Activated CD8-positive, alpha-beta memory T cell treated with anti-CD3 and anti-CD28 coated beads for 4 hours (primary cell): Measurements from ENCODE around the gene CUTC.
"Not testable (repeated sequence)": the region's sequence is repeated elsewhere in the genome, so short reads cannot be mapped to it uniquely, and the experiment has no call there.

Source experiments
- DNase-seq, 2 donors: peaks; one replicate each; pipeline ENCODE4 v3.0.0-alpha.2; 2020; ENCODE audit warnings: low read depth in 2 of 2

The CUTC gene

DNA sequence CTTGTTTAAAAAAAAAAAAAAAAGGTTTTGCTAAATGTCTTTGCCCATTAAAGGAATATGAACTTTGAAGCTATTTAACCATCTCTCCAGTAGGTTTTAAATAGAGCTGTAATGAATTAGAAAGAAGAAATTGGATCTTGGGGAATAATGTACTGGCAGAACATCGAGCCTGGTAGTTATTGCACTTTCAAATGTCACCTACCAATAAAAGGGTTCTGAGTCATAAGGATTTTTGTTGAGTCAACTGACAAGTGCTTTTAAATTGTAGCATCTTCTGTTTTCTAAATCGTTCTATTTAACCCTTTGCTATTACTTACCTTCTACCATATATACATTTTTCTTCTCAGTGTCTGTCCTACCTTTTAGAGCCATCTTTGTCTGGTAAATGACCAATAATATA is 10.7 kb downstream of the CUTC start:
- no peak for DNase-seq

DNA sequence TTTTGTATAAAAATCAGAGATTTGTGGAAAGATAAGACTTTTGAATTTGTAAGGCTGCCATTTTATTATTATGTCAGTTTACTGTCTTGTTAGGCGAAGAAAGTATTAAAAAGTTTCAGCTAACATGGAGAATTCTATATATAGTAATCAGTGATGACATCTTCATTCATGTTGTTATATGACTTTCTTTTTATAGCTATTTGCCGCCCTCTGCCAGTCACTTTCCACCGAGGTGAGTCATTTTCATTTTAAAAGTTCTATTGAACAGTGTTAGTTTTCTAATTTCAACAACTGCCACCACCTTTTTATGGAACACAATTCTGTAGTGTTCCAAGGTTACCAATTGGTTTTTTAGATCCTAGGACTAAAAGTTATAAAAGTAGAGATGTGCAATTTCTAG is 11.8 kb downstream of the CUTC start:
- no peak for DNase-seq

DNA sequence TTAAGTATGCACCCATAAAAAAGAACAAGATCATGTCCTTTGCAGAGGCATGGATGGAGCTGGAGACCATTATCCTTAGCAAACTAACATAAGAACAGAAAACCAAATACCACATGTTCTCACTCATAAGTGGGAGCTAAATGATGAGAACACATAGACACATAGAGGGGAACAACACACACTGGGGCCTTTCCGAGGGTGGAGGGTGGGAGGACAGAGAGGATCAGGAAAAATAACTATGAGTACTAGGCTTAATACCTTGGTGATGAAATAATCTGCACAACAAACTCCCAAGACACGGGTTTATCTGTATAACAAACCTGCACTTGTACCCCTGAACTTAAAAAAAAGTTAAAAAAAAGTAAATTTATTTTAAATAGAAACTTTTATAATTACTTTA is 14.1 kb downstream of the CUTC start:
- DNase-seq: not testable (repeated sequence)

DNA sequence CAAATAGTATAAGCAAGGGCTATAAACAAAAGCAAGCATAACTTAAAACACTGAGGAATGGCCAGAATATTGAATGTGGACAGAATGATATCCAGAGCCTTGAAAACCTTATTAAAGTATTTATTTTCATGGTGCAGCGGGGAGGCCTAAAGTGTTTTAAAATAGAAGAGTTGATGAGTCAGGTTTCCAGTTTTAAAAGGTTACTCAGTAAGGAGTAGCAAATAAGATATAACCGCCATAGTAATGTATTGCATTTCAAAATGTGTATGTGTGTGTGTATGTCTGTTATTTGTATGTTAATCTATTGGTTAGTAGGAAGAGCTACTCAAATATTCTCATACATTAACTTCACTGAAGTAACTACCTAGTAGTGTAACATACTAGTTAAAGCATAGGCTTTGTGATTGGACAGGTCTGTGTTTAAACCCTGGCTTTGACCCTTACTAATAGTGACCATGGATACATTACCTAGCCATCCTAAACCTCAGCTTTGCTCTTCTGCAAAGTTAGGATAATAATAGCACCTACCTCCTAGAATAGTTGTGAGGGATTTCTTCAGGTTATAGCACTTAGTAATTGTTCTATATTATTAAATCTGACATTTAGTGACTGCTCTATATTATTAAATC is 16.9 kb downstream of the CUTC start:
- no peak for DNase-seq

DNA sequence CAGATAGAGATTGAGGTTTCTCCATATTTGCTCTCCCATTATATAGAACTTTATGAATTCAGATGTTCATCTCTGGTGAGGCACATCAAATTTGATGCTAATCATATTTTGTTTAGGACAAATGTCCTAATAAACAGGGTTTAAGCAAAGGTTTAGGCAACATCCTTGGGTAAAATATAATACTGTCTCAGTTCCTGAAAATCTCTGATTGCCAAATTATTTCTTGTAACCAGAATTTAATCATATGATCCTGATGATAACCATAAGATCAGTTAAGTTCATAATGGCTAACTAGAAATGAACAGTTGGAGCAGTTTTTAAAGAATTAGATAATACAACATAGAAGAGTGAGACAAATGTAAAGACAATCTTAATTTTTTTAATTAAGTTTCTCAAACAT is 18.6 kb downstream of the CUTC start:
- DNase-seq: no peak

DNA sequence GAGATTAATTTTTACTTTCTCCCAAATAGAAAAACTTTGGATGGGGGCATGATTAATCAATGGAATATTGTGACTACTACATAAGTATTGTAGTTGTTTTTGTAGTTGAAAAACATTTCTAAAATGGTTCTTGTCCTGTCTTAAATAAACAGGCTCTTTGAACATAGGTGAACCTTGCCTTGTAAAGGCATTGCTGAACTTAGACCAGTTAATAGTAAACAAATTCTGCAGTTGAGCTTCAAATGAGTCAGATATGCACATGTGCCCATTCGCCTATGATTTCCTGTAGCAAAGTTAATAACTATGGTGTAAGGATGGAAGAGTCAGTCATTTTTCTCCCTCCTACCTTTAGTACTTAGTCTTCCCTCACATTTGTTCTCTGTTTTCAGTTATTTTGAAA is 22.6 kb downstream of the CUTC start:
- no peak for DNase-seq

DNA sequence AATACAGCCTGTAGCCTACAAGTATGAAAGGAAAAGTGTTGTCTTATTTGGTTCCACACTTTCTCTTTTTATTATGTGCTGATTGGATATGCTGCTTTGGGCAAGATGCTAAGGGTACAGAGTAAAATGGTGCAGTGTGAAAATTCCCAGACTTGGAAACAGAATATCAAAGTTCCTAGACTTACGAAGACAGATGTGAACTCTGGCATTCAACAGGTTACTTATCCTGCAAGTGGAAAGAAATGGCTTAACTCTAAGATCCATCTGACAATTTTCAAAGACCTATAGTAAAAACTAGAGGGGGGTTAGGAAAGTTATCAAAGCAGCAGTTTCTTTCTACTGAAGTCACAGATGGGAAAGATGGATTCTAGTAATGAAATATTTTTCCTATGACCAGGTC is 24.1 kb downstream of the CUTC start:
- no peak for DNase-seq

DNA sequence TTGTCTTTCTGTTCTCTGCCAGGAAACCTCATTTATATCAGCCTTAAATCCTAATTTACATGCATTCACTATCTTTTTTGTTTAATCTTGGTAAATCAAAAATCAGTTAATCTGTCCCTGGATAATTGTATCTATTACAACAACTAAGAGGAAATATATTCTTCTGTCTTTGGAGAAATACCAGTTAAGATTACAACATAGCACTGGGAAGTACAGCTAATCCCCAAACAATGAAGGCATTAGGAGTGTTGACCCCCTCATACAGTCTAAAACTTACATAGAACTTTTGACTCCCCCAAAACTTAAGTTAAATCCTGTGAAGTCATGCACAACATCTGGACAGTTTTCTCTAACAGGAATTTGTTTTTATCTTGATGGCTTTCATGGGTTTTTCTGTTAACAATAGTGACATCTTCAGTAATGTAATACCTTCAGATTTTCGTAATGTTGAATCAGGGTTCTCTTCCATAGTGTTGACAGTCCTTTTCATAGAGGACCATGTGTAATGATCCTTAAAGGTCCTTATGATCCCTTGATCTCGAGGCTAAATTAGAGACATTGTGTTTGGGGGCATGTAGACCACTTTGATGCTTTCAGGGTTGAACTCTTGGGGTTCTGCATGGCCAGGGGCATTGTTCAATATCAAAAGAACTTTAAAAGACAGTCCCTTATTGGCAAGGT is 26.3 kb downstream of the CUTC start:
- DNase-seq: no peak

DNA sequence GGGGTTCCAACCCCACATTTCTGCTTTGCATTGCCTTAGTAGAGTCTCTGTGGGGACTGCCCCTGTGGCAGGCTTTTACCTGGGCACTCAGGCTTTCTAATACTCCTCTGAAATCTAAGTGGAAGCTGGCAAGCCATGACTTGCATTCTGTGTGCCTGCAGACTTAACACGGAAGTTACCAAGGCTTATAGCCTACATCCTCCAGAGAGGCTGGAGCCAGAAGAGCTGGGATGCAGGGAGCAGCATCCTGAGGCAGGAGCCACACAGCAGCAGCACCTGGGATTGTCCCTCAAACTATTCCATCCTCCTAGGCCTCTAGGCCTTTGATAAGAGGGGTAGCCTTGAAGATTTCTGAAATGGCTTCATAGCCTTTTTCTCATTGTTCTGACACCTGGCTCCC is 28.3 kb downstream of the CUTC start:
- no peak for DNase-seq

DNA sequence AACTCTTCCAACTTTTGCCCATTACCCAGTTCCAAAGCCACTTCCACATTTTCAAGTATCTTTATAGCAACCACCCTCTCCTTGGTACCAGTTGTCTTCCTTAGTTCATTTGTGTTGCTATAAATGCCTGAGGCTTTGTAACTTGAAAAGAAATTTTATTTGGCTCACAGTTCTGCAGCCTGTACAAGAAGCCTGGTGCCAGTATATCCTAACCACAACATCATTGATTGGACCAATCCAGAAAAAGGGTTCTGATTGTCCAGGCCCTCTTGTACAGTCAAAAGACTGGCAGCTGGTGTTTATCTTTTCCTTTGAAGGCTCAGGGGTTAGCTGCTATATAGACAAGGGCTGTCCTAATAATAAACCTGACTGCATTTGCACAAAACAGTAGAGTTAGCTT is 29.3 kb downstream of the CUTC start:
- DNase-seq: no peak

DNA sequence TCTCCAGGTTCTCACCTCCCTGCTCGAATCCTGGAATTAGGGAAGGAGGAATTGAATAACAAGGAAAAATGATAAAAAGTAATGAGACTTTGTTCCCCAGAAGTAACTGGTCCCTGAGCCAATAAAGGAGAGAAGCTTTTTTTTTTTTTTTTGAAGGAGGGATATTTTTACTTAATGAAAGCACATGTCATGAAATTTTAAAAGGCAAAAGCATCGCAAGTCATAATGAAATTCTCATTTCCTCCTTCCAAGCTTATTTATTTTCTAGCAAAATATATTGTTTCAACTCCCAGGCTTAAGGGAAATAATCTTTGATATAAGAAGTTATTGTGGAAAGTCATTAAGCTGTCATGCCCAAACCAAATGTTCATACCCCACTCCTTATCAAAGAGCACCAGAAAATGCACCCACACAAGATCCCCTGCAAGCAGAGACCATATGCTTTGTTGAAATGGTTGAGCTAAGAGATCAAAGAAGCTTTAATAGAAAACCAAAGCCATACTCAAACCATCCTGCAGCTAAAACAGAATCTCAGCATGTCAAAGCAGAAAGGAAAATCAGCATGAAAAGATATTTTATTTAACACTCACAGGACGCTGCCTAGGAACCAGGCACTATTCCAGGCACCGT is 33.8 kb downstream of the CUTC start:
- DNase-seq: no peak

DNA sequence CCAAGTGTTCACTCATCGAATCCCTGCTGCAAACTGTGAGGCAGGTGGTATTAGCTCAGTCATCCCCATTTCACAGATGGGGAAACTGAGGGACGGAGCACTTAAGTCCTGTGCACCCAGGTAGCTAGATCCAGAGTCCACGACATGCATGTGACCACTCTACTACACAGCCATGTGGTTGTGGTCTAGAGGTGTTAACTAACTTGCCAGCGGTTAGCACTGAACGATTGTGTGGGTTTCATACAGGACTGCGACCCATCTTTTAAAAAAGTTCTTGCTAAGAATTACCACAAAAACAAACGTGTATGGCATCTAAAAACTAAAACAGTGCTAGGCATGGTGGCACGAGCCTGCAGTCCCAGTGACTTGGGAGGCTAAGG is 34.3 kb downstream of the CUTC start:
- no peak for DNase-seq

DNA sequence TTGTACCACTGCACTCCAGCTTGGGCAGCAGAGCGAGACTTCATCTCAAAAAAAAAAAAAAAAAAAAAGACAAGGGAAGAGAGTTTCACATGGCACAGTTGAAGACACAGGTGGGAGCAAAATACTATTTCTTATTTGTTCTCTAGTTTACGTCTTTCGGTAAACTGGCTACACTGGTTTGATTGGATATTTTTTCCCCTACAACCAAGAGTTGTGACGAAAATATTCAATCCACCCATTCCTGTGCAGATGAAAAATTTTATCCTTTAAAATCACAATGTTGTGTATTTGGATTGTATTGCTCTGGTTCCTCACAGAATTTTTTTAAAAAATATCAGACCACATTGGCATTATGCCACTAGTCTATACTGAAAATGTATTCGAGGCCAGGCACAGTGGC is 35.9 kb downstream of the CUTC start:
- no peak for DNase-seq

DNA sequence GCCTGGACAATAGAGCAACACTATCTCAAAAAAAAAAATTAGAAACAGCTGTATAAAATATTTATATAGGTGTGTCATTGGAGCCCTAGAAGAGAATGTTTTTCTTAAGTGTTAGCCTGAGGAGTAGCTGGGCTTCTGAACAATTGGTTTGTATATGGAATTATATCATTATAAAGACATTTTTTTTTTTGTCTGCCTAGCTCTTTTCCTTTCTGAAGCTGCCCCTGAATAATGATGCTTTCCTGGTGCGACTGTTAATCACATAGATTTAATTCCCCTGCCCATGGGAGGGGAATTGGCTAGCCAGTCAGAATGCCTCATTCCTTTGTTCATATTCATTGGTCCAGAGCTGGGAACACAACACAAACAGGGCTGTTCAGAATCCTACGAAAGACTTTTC is 36.5 kb downstream of the CUTC start:
- no peak for DNase-seq

DNA sequence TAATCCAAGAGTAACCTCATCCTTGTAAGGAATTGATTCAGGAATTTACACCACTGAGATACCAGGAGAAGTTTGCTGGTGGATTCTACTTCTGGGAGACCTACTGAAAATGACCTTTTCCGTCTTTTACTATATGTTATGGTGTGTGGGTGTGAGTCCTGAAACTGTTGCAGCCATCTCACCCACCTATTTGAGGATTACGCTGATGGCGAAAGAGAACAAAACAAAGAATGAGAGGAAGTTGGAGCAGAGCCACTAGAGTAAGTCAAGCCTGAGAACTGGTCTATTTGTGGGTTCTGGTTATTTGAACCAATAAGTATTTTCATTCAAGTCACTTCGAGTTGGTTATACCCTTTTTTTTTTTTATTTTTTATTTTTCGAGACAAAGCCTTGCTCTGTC is 37.7 kb downstream of the CUTC start:
- DNase-seq: no peak

DNA sequence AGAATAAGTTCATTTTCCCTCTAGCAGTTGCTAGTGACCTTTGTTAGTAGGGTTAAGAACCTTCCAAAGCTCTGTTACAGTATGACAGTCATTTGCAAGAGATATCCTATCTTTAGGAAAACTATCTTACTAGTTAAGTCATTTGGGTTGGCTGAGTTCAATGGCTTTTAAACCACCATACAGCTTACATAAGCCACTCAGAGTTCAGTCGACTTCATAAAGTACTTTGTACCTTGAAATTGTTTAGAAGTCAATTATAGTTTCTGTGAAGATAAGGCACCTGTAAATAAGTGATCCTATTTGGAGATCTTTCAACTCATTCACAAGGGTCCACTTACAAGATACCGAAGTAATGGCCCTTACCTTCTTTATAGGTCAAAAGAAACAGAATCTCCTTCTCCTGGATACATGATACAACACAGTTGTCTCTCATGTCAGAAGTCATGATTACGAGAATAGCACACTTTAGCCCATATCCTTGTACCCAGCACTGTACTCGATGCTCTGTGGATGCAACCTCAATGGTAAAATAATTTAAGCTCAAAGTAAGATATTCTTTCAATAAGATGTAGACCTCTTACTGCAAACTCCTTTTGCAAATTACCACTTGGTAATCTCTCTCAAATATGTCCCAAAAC is 38.5 kb downstream of the CUTC start:
- DNase-seq: no peak

DNA sequence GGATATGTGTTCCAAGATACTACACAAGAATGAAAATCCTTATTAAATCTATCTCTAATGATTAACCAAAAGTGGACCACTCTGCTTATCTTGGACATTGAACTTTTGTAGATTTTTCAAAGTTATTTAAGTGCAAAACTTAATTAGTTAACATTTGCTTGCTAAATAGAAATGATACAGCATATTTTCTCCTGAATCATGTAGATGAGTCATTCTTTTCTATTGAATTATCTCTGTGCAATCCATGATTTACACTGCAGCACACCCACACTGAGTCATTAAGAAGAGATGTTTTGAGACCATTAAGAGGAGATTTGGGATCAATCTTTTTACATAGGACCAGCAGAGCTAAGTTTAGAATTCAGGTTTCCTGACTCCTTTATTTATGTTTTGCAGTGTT is 43.8 kb downstream of the CUTC start:
- no peak for DNase-seq

DNA sequence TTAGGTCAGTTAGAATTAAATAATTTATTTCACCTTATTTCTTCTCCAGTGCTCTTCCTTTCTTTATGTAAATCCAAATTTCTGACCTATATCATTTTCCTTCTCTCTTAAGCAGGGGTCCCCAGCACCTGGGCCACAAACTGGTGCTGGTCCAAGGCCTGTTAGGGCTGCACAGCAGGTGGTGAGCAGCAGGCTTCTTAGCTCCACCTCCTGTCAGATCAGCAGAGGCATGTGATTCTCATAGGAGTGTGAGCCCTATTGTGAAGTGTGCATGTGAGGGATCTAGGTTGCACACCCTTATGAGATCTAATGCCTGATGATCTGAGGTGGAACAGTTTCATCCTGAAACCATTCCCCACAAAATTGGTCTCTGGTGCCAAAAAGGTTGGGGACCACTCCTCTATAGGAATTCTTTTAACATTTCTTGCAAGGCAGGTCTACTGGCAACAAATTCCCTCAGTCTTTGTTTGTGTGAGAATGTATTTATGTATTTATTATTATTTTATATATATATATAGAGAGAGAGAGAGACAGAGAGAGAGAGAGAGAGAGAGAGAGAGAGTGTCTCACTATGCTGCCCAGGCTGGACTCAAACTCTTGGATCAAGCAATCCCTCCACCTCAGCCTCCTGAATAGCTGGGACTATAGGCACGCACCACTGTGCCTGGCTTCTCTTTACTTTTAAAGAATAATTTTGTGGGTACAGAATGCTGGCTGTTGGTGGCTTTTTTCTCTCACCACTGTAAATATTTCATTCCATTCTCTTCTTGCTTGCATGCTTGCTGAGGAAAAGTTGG is 46.1 kb downstream of the CUTC start:
- DNase-seq: no peak

DNA sequence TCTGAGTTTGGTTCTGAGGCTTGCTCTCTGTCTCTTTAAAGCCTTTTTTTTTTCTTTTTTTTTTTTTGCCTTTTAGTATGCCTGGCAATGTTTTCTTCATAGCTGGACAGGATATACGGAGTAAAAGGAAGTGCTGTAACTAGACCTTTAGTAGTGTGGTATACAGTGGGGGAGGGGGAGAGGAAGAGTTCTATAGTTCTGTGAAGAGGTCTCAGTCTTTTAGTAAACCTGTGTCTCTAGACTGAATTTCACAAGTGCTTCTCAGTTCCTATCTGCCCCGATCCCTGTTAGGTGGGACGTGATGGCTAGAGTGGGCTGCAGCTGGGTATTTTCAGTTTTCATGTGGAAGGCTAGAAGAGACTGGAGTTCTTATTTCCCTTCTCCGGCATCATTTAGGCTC is 47.3 kb downstream of the CUTC start:
- no peak for DNase-seq

DNA sequence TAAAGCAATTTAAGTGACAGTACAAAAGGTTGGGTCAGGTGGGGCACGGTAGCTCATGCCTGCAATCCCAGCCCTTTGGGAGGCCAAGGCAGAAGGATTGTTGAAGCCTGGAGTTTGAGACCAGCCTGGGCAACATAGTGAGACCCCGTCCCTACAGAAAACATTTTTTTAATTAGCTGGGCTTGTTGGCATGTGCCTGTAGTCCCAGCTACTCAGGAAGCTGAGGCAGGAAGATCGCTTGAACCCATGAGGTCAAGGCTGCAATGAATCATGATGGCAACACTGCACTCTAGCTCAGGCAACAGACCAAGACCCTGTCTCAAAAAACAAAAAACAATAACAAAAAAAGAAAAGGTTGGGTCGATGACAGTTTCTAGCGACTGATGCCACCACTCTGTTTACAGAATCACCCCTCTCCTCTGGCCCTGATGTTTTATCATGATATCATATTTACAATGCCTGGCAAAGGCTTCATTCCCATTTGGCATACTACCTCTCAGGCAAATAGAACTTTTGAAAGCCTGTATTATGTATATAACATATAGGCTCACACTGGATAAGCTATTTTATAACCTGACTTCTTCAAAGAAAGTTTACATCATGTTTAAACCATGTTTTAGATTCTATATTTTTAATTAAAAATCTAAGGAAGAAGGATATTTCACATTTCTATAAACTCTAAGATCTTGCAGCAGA is 49.8 kb downstream of the CUTC start:
- no peak for DNase-seq

DNA sequence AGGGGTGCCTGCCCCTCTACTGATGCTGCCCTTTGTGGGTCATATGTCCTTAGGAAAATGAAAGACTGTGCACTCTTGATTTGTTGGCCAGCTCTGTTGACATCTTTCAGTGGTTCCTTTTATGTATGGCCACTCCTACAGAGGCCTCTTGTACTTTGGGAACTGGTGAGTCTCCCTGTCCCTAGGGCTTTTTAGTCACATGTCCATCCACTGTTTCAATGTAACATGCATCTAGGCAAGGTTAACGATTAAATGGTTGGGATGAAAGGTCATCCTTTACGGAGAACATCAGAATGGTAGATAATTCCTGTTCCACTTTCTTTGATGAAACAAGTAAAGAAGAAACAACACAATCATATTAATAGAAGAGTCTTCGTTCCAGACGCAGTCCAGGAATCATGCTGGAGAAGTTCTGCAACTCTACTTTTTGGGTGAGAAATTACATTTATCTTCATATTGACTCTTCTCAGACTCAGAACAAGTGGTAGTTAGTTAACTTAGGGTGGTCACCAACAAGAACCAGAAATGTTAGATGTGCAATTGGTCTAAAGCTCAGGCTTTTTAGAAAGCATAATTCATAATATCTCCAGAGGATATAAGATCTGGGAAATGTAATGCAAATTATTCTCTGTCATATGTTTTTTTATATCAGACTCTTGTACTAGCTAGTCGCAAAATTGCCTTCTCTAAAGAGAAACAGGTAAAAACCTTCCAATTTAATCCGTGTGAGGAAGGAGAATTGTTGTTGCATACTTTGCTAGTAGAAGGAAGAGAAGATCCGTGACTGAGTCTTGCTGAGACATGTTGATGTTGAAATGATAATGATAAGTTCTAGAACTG is 50.6 kb downstream of the CUTC start, which contains the start of gene ABCC2:
Gene ABCC2 (plus strand): TSS at position 194 of the 840 bp plus-strand sequence. CDS start 205 bp downstream, at position 399.
- no peak for DNase-seq
